Stimulated activated CD8-positive, alpha-beta memory T cell treated with anti-CD3 and anti-CD28 coated beads, Interleukin-15, amount 100 ng/mL, for 4 hours (primary cell): ENCODE measurements around the gene PELI2.
"Not testable (repeated sequence)": the region's sequence is repeated elsewhere in the genome, so short reads cannot be mapped to it uniquely, and the experiment has no call there.

Experiments
- DNase-seq, 2 donors: peaks; one replicate each; pipeline ENCODE4 v3.0.0-alpha.2; 2020; ENCODE audit warnings: low read depth in 2 of 2

Gene PELI2

DNA sequence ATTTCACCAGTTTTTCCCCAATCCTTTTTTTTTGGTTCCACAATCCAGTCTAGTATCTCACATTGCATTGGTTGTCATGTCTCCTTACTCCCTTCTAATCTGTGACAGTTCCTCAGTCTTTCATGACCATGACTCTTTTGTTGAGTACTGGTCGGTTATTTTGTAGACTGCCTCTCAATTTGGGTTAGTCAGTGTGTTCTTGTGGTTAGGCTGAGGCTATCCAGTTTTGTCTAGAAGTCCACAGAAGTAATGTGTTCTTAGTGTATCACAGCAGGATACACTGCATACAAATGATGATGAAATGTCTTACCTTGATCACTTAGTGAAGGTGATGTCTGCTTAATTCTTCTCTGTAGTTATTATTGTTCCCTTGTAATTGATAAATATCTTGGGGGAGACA lies 24.8 kb downstream of the PELI2 start:
- no peak for DNase-seq

DNA sequence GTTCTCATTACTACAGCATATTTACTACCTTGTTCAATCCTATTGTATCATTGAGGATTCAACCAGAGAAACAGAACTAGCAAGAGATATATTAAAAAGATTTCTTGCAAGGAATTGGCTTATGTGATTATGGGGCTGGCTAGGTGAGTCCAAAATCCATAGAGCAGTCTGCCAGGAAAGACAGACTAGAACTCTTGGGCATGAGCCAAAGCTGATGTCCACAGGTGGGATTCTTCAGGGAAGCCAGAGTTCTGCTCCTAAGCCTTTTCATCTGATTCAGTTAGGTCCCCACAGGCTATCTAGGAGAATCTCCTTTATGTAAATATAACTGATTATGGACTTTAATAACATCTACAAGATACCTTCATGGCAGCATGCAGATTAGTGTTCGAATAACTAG lies 26.0 kb downstream of the PELI2 start:
- no peak for DNase-seq

DNA sequence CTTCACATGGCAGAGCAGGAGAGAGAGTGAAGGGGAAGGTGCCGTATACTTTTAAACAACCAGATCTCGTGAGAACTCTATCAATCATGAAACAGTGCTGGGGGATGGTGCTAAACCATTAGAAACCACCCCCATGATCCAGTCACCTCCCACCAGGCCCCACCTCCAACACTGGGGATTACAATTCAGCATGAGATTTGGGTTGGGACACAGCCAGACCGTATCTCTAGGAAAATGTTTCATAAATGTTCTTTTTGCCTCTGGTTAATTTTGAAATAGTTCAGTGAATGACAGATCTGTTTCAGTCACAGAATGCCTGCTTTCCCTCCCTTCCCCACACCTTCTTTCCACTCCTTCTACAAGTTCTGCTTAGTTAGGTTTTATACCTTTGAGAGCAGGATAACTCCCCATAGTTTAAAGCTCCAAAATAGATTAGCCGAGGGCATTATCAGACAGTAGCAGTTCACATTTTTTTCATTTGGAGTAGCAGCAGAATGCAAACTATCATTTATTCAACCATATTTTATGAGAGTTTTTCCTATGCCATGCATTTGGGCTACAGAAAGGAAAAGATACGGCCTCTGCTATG lies 27.1 kb downstream of the PELI2 start:
- DNase-seq = no peak

DNA sequence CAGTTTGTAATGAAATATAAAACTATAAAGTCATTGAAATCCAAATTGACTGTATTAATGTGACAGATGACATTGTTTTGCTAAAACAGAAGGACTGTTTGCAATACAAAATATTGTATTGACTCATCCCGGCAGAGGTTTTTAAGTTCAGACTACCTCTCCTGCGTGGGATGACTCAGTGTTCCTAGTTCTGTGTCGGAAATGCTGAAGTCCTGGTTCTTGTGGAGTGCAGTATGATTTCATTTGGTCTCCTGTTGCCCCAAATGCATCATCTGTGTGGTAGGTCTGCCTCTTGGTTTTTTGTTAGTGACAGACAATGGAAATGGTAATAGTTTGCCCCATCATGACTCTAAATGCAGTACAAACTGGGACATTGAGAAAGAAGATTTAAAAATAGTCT lies 27.8 kb downstream of the PELI2 start:
- DNase-seq = no peak

DNA sequence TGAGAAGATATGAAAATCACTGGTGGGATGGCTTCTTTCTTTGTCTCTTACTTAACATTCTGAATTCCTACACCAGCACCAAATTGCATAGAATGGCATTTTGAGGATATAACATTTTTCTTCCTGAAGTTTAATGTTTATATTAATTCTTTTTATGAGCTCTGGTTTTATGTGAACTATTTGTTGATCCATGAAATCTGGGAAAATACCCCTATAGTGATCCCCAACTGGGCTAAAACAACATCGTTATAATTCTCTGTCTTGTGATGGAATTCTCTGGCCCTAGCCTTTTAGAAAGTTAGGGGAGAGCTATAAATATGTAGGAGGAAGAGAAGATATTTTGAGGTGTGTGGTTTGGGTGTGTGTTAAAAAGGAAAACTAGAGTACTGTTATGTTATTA lies 29.2 kb downstream of the PELI2 start:
- no peak for DNase-seq

DNA sequence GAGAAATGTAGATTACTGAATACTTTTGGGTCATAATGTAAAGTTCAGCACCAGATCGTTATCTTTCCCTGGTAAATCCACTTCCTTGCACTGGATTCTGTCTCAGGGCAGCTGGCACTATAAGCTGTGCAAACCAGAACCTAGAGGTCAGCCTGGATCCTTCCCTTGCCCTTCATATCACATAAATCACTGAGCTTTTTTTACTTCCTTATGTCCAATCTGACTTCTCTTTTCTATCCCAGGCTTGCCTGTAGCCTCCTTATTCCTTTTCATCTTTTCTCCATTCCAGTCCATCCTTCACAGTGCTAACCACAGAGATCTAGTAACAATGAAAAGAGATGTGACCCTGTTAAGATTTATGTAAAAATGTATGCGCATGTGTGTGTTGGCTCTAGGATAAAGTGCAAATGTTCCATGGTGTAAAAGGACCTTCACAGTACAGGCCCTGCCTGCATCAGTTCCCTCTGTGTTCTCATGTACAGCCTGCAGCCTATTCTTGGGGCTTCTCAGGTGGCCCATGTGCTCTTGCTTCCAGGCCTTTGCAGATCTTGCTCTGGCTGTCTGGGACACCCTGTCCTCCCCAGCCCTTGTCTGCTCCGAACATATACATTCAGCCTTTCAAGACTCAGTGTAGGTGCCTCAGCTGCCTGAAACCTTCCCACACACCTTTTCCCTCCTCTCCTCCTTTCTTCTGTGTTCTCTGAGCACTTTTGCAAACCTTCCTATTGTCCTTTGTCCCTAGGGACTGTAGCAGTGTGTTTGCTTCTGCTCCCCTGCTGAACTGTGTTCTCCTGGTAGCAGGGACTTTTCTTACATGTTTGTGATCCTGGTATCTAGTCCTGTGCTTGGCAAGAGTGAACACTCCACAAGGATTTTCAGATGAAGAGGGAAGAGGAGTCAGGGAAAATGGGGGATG lies 30.0 kb downstream of the PELI2 start:
- no peak for DNase-seq

DNA sequence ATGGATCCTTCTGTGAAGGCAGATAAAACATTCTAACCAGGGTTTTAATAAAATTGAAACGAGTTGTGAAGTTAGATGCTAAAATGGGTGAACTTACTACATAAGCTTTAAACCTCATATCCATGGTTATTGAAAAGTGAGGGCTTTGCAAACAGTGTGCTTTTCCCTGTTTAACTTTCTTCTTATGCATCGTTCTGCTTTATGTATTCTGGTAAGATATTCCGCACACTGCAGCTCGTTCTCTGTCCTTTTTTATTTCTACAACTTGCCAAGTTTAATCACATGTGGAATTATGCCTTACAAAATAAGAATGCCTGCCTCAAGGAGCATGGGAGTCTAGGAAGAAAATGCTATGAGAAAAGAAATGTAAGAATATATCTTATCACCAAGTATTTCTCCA lies 30.9 kb downstream of the PELI2 start:
- no peak for DNase-seq

DNA sequence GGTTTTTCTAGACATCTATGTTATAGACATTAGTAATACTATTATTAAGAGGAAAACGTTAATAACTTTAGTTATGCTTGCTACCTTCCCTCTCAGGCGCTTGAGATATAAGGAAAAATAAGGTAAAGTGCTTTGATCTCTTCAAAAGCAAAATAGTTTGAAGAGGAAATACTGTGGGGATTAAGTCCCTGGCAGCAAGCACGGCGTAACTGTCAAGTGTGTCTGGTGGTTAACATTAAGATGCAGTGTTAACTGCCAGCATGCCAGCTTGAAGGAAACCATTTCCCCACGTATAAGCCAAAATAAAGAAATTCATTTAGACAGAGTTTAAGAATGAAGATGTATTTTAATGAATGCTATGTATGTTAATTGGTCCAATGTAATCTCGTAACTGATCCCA lies 31.8 kb downstream of the PELI2 start:
- no peak for DNase-seq

DNA sequence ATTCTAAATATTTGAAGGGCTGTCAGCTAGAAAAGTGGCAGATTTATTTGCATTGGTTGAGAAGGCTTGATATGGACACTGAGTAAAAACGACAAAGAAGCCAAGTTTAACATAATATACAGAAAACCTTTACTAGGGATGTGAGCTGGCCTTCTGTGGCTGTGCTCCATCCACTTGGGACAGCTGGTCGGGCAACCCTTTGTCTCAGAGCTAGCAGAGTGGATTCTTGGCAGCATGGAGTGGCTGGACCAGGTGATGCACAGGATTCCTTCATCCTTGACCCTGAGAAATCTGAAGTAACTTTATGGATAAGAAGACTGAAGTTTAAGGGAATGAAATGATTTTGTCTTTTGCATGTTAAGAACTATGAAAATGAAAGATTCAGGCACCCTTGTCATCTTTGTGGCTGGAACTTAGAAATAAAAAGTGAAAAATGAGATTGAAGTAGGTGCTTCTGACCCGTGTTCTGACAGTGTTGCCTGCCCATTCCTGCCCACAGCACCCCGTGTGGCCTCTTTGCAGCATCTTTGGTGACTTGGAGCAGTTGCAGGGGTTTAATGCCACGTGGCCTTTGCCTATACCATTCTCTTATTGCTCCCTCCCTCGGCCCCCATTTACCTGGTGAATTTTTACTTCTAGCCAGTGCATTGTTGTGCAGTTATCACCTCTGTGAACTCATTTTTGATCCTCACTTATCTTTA lies 32.6 kb downstream of the PELI2 start:
- no peak for DNase-seq

DNA sequence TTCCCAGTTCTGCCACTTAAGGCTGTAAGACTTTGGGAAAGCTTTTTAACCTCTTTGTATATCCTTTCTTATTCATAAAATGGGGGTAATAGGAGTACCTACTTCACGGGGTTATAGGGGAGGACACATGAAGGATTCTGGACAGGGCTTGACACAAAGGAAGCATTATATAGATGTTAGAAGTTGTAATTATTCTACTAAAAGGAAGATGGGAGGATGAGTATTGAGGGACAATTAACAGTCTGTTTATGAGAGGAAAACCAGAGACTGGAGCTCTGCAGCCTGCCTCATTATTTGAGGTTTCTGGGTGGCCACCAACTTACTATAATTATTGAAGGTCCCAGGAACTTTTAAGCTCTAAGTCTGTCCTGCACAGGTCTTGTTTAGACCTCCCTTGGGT lies 34.0 kb downstream of the PELI2 start:
- DNase-seq = no peak

DNA sequence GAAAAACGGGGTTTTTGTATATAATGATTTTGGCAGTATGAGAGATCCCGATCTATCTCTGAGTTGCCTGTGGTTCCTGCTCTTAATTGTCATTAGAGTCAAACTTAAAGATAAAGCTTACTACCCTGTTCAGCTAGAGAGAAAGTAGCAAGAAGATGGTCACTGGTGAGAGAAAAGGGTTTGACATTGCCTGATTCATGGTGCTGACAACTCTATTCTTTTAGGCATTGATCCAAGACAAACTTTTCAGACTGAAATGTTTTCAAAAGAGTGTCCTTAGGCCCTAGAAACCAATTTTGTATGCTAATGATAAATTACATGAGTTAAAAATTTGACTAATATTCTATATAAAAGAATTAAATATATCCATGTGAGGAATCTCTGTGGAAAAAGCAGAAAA lies 35.1 kb downstream of the PELI2 start:
- no peak for DNase-seq

DNA sequence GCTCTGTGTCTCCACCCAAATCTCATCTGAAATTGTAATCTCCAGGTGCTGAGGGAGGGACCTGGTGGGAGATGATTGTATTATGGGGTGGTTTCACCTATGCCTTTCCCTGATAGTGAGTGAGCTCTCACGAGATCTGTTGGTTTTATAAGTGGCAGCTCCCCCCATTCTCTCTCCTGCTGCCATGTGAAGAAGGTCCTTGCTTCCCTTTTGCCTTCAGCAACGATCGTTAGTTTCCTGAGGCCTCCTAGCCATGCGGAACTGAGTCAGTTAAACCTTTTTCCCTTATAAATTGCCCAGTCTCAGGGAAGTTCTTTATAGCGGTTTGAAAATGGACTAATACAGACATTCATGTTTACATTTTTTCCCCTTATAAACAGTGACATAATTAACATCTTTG lies 36.1 kb downstream of the PELI2 start:
- no peak for DNase-seq

DNA sequence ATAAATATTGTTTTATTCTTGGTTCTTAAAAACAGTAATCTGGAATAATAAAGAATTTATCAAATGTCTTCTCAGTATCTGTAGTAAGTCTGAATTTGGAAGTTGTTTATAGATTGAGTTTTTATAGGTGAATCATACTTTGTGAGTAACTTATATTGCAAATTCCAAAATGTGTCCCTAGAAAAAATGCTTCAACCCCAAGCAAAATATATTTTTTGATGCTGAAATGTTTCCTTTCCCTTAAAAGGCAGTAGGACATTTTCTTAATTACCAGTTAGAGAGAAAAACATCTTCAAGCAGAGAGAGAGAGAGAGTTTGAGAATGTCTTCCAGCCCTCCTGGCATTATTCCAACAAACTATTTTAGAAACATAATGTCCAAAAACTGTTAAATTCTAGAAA lies 37.9 kb downstream of the PELI2 start:
- no peak for DNase-seq

DNA sequence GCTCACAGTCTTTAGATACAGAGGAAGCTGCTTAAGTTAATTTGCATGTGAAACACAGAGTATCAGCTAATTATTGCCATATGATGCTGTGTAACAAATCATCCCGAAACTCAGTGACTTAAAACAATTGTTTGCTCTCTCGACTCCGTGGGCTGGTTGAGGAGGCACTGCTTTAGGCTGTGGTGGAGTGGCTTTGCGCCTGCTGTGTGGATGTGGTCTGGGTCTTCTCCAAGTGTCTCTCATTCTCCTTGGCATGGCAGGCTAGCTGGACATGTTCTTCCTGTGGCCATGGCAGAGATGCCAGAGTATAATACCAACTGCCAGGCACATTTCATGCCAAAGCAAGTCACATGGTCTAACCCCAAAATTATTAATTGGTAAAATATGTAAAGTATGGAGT lies 40.9 kb downstream of the PELI2 start:
- no peak for DNase-seq

DNA sequence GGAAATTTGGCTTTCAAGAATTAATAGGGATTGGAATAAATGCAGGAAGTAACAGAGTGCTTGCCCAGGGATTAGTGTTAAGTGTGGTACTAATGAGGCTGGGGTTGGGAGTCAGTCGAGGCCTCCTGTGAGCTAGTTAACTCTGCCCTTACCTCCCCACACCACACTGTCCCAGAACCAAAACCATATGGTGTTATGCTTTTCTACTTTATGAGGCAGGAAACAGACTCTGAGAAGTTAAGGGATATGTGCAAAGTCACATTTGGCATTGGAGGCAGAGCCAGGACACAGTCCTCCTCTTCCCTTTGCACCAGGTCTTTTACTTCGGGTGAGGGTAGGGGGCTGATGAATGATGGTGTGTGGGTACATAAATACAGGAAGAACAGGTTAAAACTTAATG lies 41.9 kb downstream of the PELI2 start:
- DNase-seq = no peak

DNA sequence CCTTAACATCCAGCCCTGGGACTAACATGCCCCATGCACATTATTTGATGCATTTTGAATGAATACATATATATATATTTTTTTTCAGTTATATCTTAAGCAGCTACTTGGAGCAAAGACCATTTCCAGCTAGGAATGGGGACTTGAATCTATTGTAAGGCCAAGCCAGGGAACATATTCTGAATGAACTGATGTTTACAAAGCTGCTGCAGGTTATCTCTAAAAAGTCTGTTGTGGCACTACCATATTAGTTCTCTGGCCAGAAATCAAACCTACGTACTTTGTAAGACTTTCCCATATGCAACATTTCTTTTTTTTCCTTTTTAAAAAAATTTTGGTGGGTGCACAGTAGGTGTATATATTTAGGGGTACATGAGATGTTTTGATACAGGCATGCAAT lies 43.4 kb downstream of the PELI2 start:
- DNase-seq = no peak

DNA sequence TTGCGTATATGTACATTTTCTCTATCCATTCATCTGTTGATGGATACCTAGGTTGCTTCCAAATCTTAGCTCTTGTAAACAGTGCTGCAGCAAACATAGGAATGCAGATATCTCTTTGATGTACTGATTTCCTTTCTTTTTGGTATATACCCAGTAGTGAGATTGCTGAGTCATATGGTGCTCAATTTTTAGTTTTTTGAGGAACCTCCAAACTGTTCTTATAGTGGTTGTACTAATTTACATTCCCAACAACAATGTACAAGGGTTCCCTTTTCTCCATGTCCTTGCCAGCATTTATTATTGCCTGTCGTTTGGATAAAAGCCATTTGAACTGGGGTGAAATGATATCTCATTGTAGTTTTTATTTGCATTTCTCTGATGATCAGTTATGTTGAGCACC lies 44.3 kb downstream of the PELI2 start:
- DNase-seq = no peak

DNA sequence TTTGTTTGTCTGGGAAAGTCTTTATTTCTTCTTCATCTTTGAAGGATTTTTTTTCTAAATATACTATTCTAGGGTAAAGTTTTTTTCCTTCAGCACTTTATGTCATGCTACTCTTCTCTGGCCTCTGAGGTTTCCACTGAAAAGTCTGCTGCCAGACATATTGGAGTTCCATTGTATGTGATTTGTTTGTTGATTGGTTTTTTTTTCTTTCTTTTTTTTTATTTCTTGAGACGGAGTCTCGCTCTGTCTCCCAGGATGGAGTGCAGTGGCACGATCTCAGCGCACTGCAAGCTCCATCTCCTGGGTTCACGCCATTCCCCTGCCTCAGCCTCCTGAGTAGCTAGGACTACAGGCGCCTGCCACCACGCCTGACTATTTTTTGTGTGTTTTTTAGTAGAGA lies 48.4 kb downstream of the PELI2 start:
- DNase-seq = not testable (repeated sequence)

DNA sequence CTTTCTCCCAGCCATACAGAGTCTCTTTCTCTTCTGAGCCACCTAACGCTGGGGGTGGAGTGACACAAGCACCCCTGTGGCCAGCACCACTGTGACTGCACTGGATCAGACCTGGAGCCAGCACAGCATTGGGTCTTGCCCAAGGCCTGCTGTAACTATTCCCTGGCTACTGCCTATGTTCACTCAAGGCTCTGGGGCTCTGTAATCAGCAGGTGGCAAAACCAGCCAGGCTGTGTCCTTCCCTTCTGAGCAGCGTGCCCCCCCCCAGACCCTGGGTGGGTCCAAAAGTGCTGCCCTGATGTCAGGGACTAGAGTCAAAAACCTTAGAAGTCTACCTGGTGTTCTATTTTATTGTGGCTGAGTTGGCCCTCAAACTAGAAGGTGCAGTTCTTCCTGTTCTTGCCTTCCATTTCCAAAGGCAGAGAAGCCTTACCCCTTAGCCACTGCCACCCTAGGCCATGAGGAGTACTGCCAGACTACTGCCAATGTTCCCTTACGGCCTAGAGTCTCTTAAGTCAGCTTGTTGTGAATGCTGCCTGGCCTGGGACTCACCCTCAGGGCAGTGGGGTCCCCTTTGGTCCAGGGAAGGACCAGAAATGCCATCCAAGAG lies 49.9 kb downstream of the PELI2 start:
- DNase-seq = no peak

DNA sequence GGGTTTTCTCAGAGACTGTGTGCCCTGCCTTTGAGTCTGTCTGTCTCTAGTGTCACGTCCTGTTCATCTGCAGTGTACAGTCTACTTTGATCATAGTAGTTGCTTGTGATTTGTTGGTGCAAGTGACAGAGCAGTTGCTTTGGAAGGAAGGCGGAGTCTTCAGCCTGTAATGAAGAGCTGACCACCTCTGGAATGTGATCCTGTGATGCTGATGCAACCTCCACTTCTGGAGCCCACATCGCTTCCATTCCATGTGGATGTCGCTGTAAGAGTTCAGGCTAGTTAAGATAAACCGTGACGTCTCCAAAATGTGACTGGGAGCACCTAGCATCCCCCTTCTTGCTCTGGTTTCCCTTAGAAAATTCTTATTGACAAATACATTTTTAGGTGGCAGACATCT lies 51.8 kb downstream of the PELI2 start:
- DNase-seq = no peak

DNA sequence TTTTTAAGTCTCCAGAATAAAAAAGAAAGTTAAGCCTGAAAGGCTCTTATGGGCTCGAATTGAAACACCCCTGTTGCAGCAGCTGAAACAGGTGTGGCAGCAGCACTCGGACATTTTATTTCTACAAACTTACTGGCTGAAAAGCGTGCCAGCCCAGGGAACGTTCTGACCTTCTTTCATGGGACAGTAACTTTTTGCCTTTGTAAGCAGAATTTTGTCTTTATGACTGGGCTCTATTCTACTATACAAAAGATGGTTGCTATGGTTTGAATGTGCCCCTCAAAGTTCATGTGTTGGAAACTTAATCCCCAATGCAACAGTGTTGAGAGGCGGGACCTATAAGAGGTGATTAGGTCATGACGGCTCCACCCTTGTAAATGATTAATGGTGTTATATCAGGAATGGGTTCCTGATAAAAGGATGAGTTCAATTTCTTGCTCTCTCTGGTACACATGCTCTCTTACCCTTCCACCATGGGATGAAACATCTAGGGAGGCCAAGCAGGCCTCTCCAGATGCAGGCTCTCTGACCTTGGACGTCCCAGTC lies 52.7 kb downstream of the PELI2 start:
- DNase-seq = no peak

DNA sequence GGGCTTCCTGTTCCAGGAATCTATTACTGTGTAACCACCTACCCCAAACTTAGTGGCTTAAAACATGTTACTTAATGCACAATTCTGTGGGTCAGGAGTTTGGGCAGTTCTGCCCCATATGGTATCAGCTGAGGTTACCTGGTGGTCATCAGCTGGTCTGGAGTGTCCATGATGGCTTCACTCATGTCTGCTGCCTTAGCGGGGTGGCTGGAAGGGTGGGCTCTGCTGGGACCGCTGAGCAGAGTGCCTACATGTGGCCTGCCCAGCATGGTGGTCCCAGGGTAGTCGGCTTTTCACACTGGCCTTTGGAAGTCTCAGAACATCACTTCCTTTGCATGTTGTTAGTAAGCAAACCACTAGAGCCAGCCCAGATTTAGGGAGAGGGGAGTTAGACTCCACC lies 53.9 kb downstream of the PELI2 start:
- DNase-seq = no peak
